Measurements from ENCODE around the gene IDH3G. TPM values are rescaled to one million over a fixed set of nuclear protein-coding genes. Genes with fewer than 3 reads are reported as not detected.
"Not testable (repeated sequence)": the region's sequence is repeated elsewhere in the genome, so short reads cannot be mapped to it uniquely, and the experiment has no call there.

IDH3G gene
- 173 and 197 TPM in 2 replicates for total RNA-seq (2014; rRNA removed; shearing (Covaris generic))

- peak; percentile 97 for DNase-seq (ENCODE audit: low spot score)
Observed at GRCh38 chrX:153794018-153794896, at the start of gene IDH3G, which contains the start of gene SSR4. IDH3G (minus strand) TSS chrX:153794375; CDS start chrX:153794326, 49 bp downstream. SSR4 (plus strand) TSS chrX:153794668; CDS start chrX:153794688, 20 bp downstream.

DNA sequence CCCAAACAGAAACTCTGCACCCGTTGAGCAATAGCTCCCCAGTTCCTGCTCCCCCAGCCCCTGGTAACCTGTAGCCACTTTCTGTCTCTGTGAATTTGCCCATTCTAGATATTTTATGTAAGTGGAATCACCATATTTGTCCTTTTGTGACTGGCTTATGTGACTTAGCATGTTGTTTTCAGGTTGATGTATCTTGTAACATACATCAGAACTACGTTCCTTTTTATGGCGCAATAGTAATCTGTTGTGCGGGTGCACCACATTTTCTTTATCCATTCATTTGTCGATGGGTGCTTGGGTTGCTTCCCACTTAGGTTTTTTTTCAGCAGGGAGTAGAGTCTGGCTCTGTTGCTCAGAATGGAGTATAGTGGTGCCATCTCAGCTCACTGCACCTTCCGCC lies 42.7 kb upstream of the IDH3G start:
- DNase-seq (ENCODE audit: low spot score): no peak

- DNase-seq (ENCODE audit: low spot score): no peak
Observed at GRCh38 chrX:153832728-153833127, 38.6 kb upstream of the IDH3G start.

DNA sequence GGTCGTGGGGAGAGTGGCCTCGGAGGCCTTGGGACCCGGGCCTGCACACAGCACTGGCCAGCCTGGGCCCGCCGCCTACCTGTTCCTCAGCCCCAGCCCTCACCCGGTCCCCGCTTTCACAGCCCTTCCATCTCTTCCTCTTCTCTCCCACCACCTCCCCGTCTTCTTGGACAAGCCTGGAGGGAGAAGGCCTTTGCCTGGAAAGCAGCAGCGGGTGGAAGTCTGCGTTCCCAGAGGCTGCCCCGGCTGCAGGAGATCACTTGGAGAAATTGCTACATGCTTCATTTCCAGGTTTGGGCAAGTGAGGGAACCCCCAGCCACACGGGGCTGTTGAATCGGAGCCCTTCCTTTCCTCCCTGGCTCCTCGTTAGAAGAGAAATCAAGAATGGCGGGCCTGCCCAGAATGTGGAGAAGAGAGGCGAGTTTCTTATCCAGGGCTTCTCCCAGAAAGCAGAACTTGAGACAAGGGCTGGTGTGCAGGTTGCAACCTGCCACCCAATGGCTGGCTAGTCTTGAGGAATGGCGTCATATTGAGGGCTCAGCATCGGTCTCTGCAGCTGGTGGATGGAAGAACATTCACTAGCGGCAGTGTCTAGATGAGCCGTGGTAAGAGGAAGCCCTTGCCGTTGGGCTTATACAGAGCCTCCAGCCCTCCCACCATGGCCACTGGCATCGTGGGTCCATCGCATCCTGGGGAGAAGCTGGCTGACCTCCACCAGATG lies 37.4 kb upstream of the IDH3G start:
- no peak for DNase-seq (ENCODE audit: low spot score)

DNA sequence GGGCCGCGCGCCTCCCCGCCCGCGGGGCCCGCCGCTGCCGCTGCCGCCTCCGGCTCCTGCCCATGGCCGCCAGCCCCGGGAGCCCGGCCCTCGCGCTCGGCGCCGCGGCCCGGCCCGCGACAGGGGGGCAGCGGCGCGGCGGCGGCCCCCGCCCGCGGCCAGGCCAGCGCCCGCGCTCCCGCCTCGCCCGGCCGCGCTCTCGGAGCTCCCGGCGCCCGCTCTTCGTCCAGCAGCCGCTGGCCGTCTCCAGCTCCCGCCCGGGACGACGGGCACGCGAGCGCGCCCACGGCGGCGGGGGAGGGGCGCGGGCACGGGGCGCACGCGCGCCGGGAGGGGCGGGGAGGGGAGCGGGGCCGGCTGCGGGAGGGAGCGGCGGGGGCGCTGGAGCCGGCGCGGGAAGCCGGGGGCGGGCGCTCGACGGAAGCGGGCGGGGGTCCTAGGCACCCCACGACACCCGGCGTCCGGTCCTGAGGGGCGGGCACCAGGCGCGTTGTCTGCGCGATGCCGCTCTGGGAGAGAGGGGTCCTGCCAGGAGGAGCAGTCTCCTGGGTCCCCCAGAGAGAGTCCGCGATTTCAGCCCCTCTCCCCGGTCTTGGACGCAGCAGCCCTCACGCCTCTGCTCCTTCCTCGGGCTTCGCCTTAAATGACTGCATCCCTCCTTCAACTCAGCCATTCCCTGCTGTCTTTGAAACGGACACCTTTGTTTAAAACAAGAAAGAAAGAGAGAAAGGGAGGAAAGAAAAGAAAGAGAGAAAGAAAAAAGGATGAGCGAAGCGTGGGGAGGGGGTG lies 36.7 kb upstream of the IDH3G start:
- no peak for DNase-seq (ENCODE audit: low spot score)

DNA sequence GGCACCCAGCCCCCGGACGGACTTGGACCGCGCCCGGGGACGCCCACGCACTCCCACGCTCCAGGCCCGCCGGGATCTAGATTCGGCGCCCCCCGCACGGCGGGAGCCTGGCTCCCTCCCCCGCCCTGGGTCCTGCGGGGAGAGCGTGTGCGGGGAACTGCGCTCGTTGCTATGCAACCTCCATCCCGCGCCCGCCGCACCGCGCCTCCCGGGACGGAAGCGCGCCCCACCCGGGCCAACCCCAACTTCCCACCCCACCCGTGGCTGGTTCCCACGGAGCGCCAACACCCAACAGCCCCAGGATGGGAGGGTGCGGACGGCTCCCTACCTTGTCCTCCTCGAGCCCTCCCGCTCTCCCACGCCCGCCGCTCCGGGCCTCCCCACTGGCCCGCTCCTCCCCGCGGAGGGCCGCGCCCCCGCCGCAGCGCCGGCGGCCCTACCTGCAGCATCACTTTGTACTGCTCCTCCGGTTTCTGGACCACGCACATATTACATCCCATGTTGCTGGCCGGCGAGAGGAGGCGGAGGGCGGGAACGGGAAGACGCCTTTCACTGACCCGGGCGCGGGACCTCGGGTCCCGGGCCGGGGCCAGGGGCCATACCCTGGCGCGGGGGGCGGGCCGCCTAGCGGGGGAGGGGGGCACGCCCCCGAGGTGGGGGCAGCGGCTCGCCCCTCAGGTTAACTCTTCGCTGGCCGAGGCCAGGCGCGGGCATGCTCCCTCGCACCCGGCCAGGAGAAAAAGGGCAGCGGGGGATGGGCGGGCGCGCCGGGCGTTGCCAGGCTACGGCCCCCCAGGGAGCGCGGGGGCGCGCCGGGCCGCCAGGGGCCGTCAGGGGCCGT lies 35.8 kb upstream of the IDH3G start, which contains the start of gene PDZD4:
Gene PDZD4 (minus strand): TSS at position 746 of the 841 bp plus-strand sequence. CDS start 246 bp downstream, at position 500.
- no peak for DNase-seq (ENCODE audit: low spot score)

- no peak for DNase-seq (ENCODE audit: low spot score)
Observed at GRCh38 chrX:153829549-153829798, 35.3 kb upstream of the IDH3G start.

DNA sequence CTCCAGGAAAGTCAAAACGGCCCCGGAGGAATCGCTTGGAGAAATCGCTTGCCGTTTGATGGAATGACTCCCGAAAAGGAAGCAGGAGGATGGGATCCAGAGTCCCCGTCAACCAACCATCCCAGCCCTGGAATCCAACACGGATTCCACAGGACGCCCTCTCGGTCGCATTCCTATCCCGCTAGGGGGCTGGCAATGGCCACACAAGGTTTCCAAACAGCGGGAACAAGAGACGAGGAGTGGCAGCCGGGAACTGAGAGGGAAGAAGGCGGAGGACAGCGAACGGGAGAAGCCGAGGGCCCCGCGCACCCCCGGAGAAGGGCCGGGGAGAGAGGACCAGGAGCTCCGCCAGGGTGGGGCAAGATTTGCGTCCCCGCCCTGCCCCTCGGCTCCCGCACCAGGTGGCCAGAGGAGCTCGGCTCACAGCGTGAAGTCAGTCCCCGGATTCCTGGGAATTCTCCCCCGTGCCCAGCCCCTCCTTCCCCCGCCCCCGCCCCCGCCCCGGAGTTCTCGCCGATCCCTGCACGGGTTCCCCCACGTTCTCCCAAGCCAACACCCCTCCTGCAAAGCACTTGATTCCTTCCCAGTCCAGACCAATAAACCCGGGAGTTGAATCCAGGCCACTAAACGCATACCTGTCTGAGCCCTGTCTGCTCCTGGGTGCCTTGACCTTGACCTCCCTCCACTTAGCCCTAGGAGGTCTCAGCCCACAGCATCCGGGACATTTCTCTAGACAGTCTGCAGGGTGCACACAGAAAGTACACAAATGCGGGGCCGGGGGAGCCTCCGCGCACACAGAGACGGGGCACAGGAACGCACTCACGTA lies 34.8 kb upstream of the IDH3G start:
- no peak for DNase-seq (ENCODE audit: low spot score)

- DNase-seq (ENCODE audit: low spot score): no peak
Observed at GRCh38 chrX:153828308-153828707, 34.1 kb upstream of the IDH3G start.

DNA sequence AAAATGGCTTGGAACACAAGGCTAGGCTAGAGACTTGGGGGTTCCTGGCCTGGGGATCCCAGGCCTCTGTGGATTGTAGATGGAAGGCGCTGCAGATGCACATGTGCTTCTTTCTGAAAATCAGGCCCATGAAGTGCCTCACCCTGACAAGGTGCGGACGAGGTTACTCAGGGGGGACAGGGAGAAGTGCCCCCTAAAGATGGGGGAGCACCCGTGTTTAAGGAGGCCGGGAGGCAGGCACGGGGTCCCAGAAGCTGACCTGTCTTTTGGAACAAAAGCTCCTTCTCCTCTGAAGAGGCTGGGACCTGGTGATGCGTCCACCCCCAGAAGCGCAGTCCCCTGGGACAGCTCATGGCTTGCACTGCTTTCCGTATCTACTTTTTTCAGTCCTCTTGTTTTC lies 33.7 kb upstream of the IDH3G start:
- no peak for DNase-seq (ENCODE audit: low spot score)

DNA sequence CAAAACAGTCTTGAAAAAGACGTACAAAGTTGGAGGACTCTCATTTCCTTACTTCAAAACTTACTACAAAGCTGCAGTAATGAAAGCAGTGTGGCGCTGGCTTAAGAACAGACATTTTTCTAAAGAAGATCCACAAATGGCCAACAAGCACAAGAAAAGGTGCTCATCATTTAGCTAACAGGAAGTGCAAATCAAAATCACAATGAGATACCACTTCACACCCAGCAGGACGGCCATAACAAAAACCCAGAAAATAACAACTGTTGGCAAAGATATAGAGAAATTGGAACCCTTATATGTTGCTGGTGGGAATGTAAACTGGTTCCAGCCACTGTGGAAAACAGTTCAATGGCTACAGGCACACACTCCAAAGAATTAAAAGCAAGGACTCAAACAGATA lies 32.8 kb upstream of the IDH3G start:
- DNase-seq (ENCODE audit: low spot score): no peak

DNA sequence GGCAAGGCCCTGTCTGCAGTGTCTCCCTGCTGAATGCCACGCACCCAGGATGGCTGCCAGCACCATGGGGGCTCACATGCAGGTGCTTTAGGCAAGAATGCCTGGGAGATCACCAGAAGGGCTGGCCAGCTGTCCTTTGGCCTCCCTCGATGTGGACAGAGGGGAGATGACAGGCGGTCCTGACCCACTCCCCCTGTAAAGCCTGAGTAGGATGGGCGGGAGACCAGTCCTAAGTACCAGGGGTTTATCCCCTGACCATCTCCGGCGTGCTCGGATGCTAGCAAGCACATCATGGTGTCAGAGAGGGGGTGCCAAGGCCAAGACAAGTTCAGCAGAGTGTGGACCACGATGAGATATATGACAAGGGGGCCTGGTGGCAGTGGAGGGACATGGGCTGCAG lies 30.9 kb upstream of the IDH3G start:
- DNase-seq (ENCODE audit: low spot score): no peak

DNA sequence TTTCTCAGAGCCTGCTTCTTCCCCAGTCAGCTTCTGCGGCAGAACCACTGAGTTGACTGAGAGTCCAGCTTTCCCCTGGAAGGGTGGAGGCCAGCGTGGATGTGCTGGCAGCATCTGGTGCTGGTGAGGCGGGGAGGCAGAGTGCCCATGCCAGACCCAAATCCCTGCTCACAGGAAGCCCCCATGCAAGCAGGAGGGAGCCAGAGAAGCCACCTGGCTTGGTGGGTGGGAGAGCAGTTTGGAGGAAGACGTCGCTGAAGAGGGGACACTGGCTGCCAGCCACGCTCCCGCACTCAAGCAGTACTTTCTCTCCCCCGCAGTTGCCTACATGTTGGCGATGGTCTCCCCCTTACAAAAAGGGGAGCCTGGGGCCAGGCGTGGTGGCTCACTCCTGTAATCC lies 30.2 kb upstream of the IDH3G start:
- DNase-seq (ENCODE audit: low spot score): no peak

DNA sequence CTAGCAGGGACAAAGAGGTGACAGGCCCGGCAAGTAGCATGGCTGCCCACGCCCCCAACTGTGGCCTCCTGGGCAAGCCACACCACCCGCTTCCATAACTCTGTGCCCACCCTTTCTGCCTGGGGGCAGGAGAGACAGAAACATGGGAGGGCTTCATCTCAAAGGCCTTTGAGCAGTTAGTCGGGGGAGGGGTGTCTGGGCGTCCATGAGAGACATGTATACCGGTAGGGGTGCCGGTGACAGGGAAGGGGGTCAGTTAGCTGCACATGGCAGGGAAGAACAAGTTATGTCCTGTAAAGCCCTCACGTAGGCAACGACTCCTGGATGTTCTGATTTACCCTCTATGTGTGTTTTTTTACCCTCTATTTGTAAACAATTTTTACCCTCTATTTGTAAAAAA lies 26.9 kb upstream of the IDH3G start:
- no peak for DNase-seq (ENCODE audit: low spot score)

GRCh38 chrX:153820601-153821000 lies 26.4 kb upstream of the IDH3G start:
- no peak for DNase-seq (ENCODE audit: low spot score)

- no peak for DNase-seq (ENCODE audit: low spot score)
Observed at GRCh38 chrX:153819384-153820040, 25.3 kb upstream of the IDH3G start.

GRCh38 chrX:153818571-153819383 lies 24.6 kb upstream of the IDH3G start:
- no peak for DNase-seq (ENCODE audit: low spot score)

DNA sequence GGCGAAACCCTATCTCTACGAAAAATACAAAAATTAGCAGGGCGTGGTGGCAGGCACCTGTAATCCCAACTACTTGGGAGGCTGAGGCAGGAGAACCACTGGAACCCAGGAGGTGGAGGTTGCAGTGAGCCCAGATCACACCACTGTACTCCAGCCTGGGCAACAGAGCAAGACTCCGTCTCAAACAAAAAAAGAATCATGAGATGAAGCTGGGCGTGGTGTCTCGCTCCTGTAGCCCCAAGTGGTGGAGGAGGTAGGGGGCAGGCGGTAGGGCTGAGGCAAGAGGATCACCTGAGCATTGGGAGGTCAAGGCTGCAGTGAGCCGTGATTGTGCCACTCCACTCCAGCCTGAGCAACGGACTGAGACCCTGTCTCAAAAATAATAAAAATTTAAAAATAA lies 23.9 kb upstream of the IDH3G start:
- not testable (repeated sequence) for DNase-seq (ENCODE audit: low spot score)
